Neural progenitor cell (in vitro differentiated cells): Measurements from ENCODE around the gene PACSIN2. TPM values are rescaled to one million over a fixed set of nuclear protein-coding genes. Genes with fewer than 3 reads are reported as not detected.

Experiments used
- DNase-seq: peaks from one replicate; pipeline ENCODE4 v3.0.0-alpha.2; 2016; ENCODE audit warnings: low spot score
- H2AFZ ChIP-seq: fragments of 200-600 bp; sonication (generic); replicated peaks from 2 replicates; pipeline ENCODE4 v1.6.1; 2016; ENCODE audit warnings: antibody characterized with exemption
- H3F3A ChIP-seq: fragments of 200-600 bp; sonication (generic); 2 replicates; pipeline ENCODE4 v1.6.1; 2016; ENCODE audit warnings: antibody characterized with exemption, low read depth
- H3K27ac ChIP-seq: fragments of 200-600 bp; sonication (generic); 2 replicates; pipeline ENCODE4 v1.5.1; 2016; ENCODE audit warnings: mild to moderate bottlenecking
- H3K27me3 ChIP-seq: fragments of 200-600 bp; sonication (generic); 2 replicates; pipeline ENCODE4 v1.6.1; 2016; ENCODE audit warnings: mild to moderate bottlenecking, moderate library complexity
- H3K36me3 ChIP-seq: fragments of 200-600 bp; sonication (generic); 2 replicates; pipeline ENCODE4 v1.5.1; 2016
- H3K4me1 ChIP-seq: fragments of 200-600 bp; sonication (generic); 2 replicates; pipeline ENCODE4 v1.6.1; 2016; ENCODE audit warnings: mixed run types
- H3K4me2 ChIP-seq: fragments of 200-600 bp; sonication (generic); 2 replicates; pipeline ENCODE4 v1.6.1; 2016
- H3K4me3 ChIP-seq: fragments of 200-600 bp; sonication (generic); 2 replicates; pipeline ENCODE4 v1.5.1; 2016
- H3K79me2 ChIP-seq: fragments of 200-600 bp; sonication (generic); 2 replicates; pipeline ENCODE4 v1.6.1; 2016; ENCODE audit warnings: low read depth
- H3K9ac ChIP-seq: fragments of 200-600 bp; sonication (generic); 2 replicates; pipeline ENCODE4 v1.6.1; 2016
- H3K9me3 ChIP-seq: fragments of 200-600 bp; sonication (generic); 2 replicates; pipeline ENCODE4 v1.5.1; 2016; ENCODE audit warnings: low read depth
- H4K20me1 ChIP-seq: fragments of 200-600 bp; sonication (generic); 2 replicates; pipeline ENCODE4 v1.6.1; 2016; ENCODE audit warnings: low read depth
- H3K27ac Mint-ChIP-seq: 3 replicates; pipeline ENCODE4 v1.8.0; 2021; ENCODE audit warnings: mixed read lengths
- H3K27me3 Mint-ChIP-seq: 2 replicates; pipeline ENCODE4 v1.8.0; 2022; ENCODE audit warnings: low read depth, mild to moderate bottlenecking, inconsistent platforms, moderate library complexity, mixed read lengths; ENCODE audit not compliant: insufficient read depth
- H3K36me3 Mint-ChIP-seq: 3 replicates; pipeline ENCODE4 v1.8.0; 2021; ENCODE audit warnings: mixed read lengths
- H3K4me1 Mint-ChIP-seq: 3 replicates; pipeline ENCODE4 v1.8.0; 2021; ENCODE audit warnings: mixed read lengths
- H3K4me3 Mint-ChIP-seq: 3 replicates; pipeline ENCODE4 v1.8.0; 2021; ENCODE audit warnings: mild to moderate bottlenecking, moderate library complexity, mixed read lengths
- H3K9me3 Mint-ChIP-seq: 3 replicates; pipeline ENCODE4 v1.8.0; 2020; ENCODE audit warnings: mixed read lengths
- EZH2 ChIP-seq: fragments of 200-600 bp; sonication (generic); IDR thresholded peaks from 2 replicates; pipeline ENCODE4 v1.6.1; 2017; ENCODE audit warnings: antibody characterized with exemption, mild to moderate bottlenecking, moderate library complexity
- EZH2phosphoT487 ChIP-seq: fragments of 200-600 bp; sonication (generic); IDR thresholded peaks from 2 replicates; pipeline ENCODE4 v1.6.1; 2017; ENCODE audit warnings: antibody characterized with exemption
- total RNA-seq: library from RNA; depleted of rRNA; stranded (reverse); fragments of >200 nt; gene quantifications from 2 replicates; pipeline ENCODE4 v1.2.3, GENCODE V29; 2015; ENCODE audit warnings: low replicate concordance
- TF ChIP-seq, protein P1 (sequence below): fragments of 200-600 bp; sonication (generic); IDR thresholded peaks from 2 replicates; pipeline ENCODE4 v1.5.1; 2017; ENCODE audit warnings: antibody characterized with exemption, mild to moderate bottlenecking

The PACSIN2 gene
- total RNA-seq, 1 donor from 2014 or later: 38.1 TPM

DNA sequence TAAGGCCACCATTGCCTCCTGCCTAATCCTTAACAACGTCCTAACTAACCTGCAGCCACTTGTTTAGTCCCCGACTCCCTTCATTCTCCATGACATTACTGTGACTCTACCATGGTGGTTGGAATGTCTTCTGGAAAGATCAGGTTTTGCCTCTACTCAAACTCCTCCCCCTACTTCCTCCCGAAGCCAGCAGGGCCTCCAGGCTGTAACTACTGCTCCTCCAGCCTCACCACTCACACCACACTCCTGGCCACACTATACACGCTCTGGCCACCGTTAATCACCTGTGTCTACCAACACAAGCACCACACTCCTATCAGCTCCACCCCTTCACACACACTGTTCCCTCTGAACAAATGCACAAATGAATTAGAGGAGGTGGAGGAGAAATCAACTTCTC lies 69.2 kb downstream of the PACSIN2 start:
- H3K36me3 Mint-ChIP-seq: peaks cover 2% of the 10 kb centered on the region
- Histone ChIP-seq H3K27ac (no peak overlapping the region), H3K4me2 (no peak overlapping the region), H4K20me1 (peaks cover 69% of the 10 kb centered on the region), H3K4me1 (peaks cover 24% of the 10 kb centered on the region), H3K79me2 (peaks cover 64% of the 10 kb centered on the region), H3K27me3 (no peaks in the 10 kb centered on the region), H3K9ac (no peak overlapping the region), H3K9me3 (no peaks in the 10 kb centered on the region), H3F3A (peaks cover 11% of the 10 kb centered on the region), H3K4me3 (no peak overlapping the region), H3K36me3 (no peaks in the 10 kb centered on the region), H2AFZ (no peak overlapping the region)
- no peak for TF ChIP-seq EZH2phosphoT487
- TF ChIP-seq, protein P1, sequence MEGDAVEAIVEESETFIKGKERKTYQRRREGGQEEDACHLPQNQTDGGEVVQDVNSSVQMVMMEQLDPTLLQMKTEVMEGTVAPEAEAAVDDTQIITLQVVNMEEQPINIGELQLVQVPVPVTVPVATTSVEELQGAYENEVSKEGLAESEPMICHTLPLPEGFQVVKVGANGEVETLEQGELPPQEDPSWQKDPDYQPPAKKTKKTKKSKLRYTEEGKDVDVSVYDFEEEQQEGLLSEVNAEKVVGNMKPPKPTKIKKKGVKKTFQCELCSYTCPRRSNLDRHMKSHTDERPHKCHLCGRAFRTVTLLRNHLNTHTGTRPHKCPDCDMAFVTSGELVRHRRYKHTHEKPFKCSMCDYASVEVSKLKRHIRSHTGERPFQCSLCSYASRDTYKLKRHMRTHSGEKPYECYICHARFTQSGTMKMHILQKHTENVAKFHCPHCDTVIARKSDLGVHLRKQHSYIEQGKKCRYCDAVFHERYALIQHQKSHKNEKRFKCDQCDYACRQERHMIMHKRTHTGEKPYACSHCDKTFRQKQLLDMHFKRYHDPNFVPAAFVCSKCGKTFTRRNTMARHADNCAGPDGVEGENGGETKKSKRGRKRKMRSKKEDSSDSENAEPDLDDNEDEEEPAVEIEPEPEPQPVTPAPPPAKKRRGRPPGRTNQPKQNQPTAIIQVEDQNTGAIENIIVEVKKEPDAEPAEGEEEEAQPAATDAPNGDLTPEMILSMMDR: no peak
- no peak for TF ChIP-seq EZH2
- peak overlapping the region; percentile 23 for H3K27ac Mint-ChIP-seq
- H3K27me3 Mint-ChIP-seq: no peaks in the 10 kb centered on the region
- peaks cover 53% of the 10 kb centered on the region for H3K4me1 Mint-ChIP-seq
- no peaks in the 10 kb centered on the region for H3K9me3 Mint-ChIP-seq
- DNase-seq: no peak
- H3K4me3 Mint-ChIP-seq: no peak overlapping the region

DNA sequence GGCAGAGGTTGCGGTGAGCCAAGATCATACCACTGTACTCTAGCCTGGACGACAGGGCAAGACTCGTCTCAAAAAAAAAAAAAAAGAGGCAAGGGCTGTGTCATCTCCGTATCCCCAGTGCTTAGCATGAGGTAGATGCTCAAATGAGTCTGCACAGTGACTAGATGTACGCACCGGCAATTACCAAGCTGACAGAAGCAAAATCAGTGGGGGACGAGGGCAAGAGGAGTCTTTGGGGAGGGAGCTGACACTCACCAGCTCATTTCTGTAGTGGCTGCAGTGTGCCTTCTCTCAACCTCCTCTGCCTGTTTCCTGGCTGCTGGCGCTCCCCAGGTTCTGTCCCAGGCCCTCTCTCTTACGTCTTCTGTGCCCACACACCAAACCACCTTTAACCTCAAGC lies 69.9 kb downstream of the PACSIN2 start:
- peak overlapping the region; percentile 23 for H3K27ac Mint-ChIP-seq
- H3K27me3 Mint-ChIP-seq: no peaks in the 10 kb centered on the region
- DNase-seq: no peak
- no peak overlapping the region for H3K27ac ChIP-seq
- H3K4me3 Mint-ChIP-seq: no peak overlapping the region
- H3K9me3 ChIP-seq: no peaks in the 10 kb centered on the region
- peaks cover 11% of the 10 kb centered on the region for H3F3A ChIP-seq
- H3K27me3 ChIP-seq: no peaks in the 10 kb centered on the region
- H3K9ac ChIP-seq: no peak overlapping the region
- peaks cover 53% of the 10 kb centered on the region for H3K4me1 Mint-ChIP-seq
- H3K9me3 Mint-ChIP-seq: no peaks in the 10 kb centered on the region
- TF ChIP-seq, protein P1: no peak
- TF ChIP-seq EZH2phosphoT487: no peak
- no peak for TF ChIP-seq EZH2
- no peaks in the 10 kb centered on the region for H3K36me3 ChIP-seq
- H2AFZ ChIP-seq: no peak overlapping the region
- no peak overlapping the region for H3K4me3 ChIP-seq
- H3K4me2 ChIP-seq: no peak overlapping the region
- peaks cover 19% of the 10 kb centered on the region for H3K4me1 ChIP-seq
- peaks cover 69% of the 10 kb centered on the region for H4K20me1 ChIP-seq
- peaks cover 2% of the 10 kb centered on the region for H3K36me3 Mint-ChIP-seq
- peaks cover 64% of the 10 kb centered on the region for H3K79me2 ChIP-seq

DNA sequence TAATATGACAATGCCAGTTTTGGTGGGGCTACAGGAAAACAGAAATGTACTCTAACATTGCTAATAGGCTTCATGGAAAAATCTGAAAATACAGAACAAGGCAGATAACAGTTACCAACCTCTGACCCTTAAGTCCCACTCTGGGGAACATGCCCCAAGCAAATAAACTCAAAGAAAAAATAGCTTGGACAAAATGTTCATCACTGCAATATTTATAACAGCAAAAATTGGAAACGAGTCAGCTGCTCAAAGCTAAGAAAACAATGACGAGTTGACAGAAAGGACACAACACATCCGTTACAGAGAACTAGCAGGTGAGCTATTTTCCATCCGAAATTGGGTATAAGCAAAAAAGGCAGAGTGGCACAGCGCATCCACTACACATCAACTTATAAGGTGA lies 70.5 kb downstream of the PACSIN2 start:
- H2AFZ ChIP-seq: no peak overlapping the region
- H3K4me3 Mint-ChIP-seq: no peak overlapping the region
- H3K36me3 Mint-ChIP-seq: peaks cover 2% of the 10 kb centered on the region
- no peaks in the 10 kb centered on the region for H3K9me3 Mint-ChIP-seq
- H3K4me1 Mint-ChIP-seq: peaks cover 55% of the 10 kb centered on the region
- H4K20me1 ChIP-seq: peaks cover 69% of the 10 kb centered on the region
- H3K9ac ChIP-seq: no peak overlapping the region
- H3K36me3 ChIP-seq: no peaks in the 10 kb centered on the region
- no peak overlapping the region for H3K4me3 ChIP-seq
- TF ChIP-seq, protein P1: no peak
- TF ChIP-seq EZH2phosphoT487 (no peak), EZH2 (no peak)
- peaks cover 60% of the 10 kb centered on the region for H3K79me2 ChIP-seq
- no peaks in the 10 kb centered on the region for H3K27me3 Mint-ChIP-seq
- H3K9me3 ChIP-seq: no peaks in the 10 kb centered on the region
- no peak overlapping the region for H3K27ac Mint-ChIP-seq
- H3K27ac ChIP-seq: no peak overlapping the region
- peaks cover 11% of the 10 kb centered on the region for H3F3A ChIP-seq
- peaks cover 19% of the 10 kb centered on the region for H3K4me1 ChIP-seq
- no peaks in the 10 kb centered on the region for H3K27me3 ChIP-seq
- no peak overlapping the region for H3K4me2 ChIP-seq
- DNase-seq: no peak
